HuH-7.5 (cell line): Measurements from ENCODE around the gene ARHGEF25.

ENCODE experiments used
- DNase-seq: peaks from one replicate; pipeline ENCODE4 v3.0.0; 2011; ENCODE audit warnings: low spot score

Gene ARHGEF25

GRCh38 chr12:57621497-57622292, 10.5 kb downstream of the ARHGEF25 start:
- DNase-seq = peak; percentile 95

GRCh38 chr12:57622293-57623245, 11.3 kb downstream of the ARHGEF25 start:
- no peak for DNase-seq

- DNase-seq = no peak
These were observed 12.2 kb downstream of the ARHGEF25 start for GRCh38 chr12:57623385-57623784.

- DNase-seq = no peak
These were observed 12.7 kb downstream of the ARHGEF25 start for GRCh38 chr12:57623811-57624390.

- DNase-seq = no peak
These were observed 13.4 kb downstream of the ARHGEF25 start for GRCh38 chr12:57624441-57625220.

GRCh38 chr12:57625261-57626032, 14.2 kb downstream of the ARHGEF25 start:
- DNase-seq = peak; percentile 11

- no peak for DNase-seq
These were observed 15.1 kb downstream of the ARHGEF25 start for GRCh38 chr12:57626111-57626920.

- DNase-seq = no peak
These were observed 15.7 kb downstream of the ARHGEF25 start for GRCh38 chr12:57626921-57627445.

- DNase-seq = no peak
These were observed 16.5 kb downstream of the ARHGEF25 start for GRCh38 chr12:57627501-57628279.

- DNase-seq = peak; percentile 9
These were observed 17.3 kb downstream of the ARHGEF25 start for GRCh38 chr12:57628280-57629191.

GRCh38 chr12:57629897-57630471, 18.7 kb downstream of the ARHGEF25 start:
- peak; percentile 4 for DNase-seq

GRCh38 chr12:57630891-57631433, 19.7 kb downstream of the ARHGEF25 start:
- peak; percentile 12 for DNase-seq

- peak; percentile 9 for DNase-seq
These were observed 20.4 kb downstream of the ARHGEF25 start for GRCh38 chr12:57631566-57632072.

- peak; percentile 69 for DNase-seq
These were observed 21.1 kb downstream of the ARHGEF25 start for GRCh38 chr12:57632073-57632957.

GRCh38 chr12:57632958-57633840, 22.0 kb downstream of the ARHGEF25 start, which contains the start of gene B4GALNT1:
Gene B4GALNT1, minus strand, starts transcription at chr12:57633201. Its CDS starts 1,069 bp downstream, at chr12:57632132.
- DNase-seq = peak; percentile 88
